Gastrocnemius medialis (tissue), 4 donors: ENCODE results near the gene OR4F6.

ENCODE experiments used
- CTCF ChIP-seq, 5 experiments: fragments of 450-650 bp in 3 of 5; fragments of 200-600 bp in 2 of 5; sonication (generic) in 2 of 5; IDR thresholded peaks in 4 of 5; conservative IDR thresholded peaks in 1 of 5; 1 replicate in 4 of 5; 2 replicates in 1 of 5; pipeline ENCODE4 v1.5.1; 2016 to 2019; ENCODE audit warnings: antibody characterized with exemption in 5 of 5, mild to moderate bottlenecking in 3 of 5, moderate library complexity in 3 of 5
- POLR2A ChIP-seq, 2 donors: fragments of 450-650 bp; IDR thresholded peaks; one replicate each; pipeline ENCODE4 v1.6.1; 2017; ENCODE audit warnings: antibody characterized with exemption in 2 of 2, mild to moderate bottlenecking in 2 of 2, moderate library complexity in 2 of 2

- no peak for TF ChIP-seq CTCF (IDR thresholded peaks at IDR 0.05 in 4 of 5, conservative IDR thresholded peaks at IDR 0.05 in 1 of 5)
- TF ChIP-seq POLR2A (IDR thresholded peaks at IDR 0.05): no peak
These were observed 4.9 kb downstream of the OR4F6 start for GRCh38 chr15:101808201-101808600.
